Measurements from ENCODE around the gene PCDH1. TPM values are rescaled to one million over a fixed set of nuclear protein-coding genes. Genes with fewer than 3 reads are reported as not detected.
A peak's percentile ranks its signal among the peaks of the same experiment; 100 is the strongest.

The PCDH1 gene
- total RNA-seq, 6 experiments from 2014 or later, result 20.8 to 44.1 (median 29.4) TPM

DNA sequence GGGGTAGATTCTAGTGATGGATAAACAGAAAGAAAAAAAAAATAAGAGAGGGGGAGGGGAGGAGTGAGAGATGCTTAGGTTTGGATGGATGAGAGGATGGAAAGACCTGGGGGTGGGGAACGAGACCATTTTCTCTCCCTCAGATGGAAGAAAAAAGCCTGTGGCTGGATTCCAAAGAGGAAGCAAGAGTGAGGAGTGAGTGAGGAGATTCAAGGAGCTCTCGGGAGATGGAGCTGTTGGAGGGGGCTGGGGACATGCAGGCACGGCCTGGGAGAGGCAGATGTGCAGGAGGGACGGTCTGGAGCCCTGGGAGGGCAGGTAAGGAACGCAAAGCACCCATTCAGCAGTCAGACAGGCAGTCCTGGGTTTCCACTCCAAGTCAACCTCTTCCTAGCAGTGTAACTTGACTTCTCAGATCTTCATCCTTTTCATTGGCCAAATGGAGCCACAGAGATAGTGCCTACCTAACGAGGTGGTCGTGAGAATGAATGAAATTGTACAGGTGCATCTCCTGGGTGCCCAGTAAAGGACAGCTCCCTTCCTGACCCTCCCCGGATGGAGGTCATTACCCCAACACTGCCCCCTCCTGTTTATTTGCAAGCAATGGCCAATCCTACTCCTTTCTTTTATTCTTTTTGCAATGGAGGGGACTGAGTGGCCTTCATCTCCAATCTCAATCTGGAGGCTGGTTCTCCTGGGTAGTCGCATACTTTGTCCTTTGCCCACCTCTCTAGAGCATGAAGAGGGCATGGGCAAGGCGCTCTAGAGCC lies 52.2 kb downstream of the PCDH1 start:
- H3K27ac ChIP-seq, result no peak overlapping the region
- intact Hi-C loops (cut with DNase I), result no loop called here
- no peaks in the 10 kb centered on the region for H3K27me3 ChIP-seq
- TF ChIP-seq, protein P1, sequence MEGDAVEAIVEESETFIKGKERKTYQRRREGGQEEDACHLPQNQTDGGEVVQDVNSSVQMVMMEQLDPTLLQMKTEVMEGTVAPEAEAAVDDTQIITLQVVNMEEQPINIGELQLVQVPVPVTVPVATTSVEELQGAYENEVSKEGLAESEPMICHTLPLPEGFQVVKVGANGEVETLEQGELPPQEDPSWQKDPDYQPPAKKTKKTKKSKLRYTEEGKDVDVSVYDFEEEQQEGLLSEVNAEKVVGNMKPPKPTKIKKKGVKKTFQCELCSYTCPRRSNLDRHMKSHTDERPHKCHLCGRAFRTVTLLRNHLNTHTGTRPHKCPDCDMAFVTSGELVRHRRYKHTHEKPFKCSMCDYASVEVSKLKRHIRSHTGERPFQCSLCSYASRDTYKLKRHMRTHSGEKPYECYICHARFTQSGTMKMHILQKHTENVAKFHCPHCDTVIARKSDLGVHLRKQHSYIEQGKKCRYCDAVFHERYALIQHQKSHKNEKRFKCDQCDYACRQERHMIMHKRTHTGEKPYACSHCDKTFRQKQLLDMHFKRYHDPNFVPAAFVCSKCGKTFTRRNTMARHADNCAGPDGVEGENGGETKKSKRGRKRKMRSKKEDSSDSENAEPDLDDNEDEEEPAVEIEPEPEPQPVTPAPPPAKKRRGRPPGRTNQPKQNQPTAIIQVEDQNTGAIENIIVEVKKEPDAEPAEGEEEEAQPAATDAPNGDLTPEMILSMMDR (IDR thresholded peaks at IDR 0.05), result peak in 3 of 4 donors; percentile 35 to 41 (median 36)
- no peak for TF ChIP-seq POLR2A (IDR thresholded peaks at IDR 0.05)
- H3K9me3 ChIP-seq, result no peaks in the 10 kb centered on the region
- H3K4me1 ChIP-seq, result no peaks in the 10 kb centered on the region
- peak; percentile 55 to 71 (median 66) for ATAC-seq
- no peak for DNase-seq
- WGBS (ENCODE audit: insufficient coverage, low coverage, low lambda C conversion rate, missing lambda C conversion rate), result 46% methylated on average over 9 of the region's 10 CpGs
- H3K4me3 ChIP-seq, result no peak overlapping the region
- H3K36me3 ChIP-seq, result no peaks in the 10 kb centered on the region

GRCh38 chr5:141825241-141825671 lies 53.0 kb downstream of the PCDH1 start:
- intact Hi-C loops (cut with DNase I), result no loop called here
- WGBS (ENCODE audit: insufficient coverage, low coverage, low lambda C conversion rate, missing lambda C conversion rate), result 62% methylated on average over 7 of the region's 10 CpGs
- DNase-seq, result no peak
- TF ChIP-seq, protein P1 (IDR thresholded peaks at IDR 0.05), result no peak
- TF ChIP-seq POLR2A (IDR thresholded peaks at IDR 0.05), result no peak
- H3K27me3 ChIP-seq, result no peaks in the 10 kb centered on the region
- no peaks in the 10 kb centered on the region for H3K4me1 ChIP-seq
- no peak for ATAC-seq
- no peak overlapping the region for H3K4me3 ChIP-seq
- H3K36me3 ChIP-seq, result no peaks in the 10 kb centered on the region
- H3K9me3 ChIP-seq, result no peaks in the 10 kb centered on the region
- H3K27ac ChIP-seq, result no peak overlapping the region

- no peak overlapping the region for H3K4me3 ChIP-seq
- DNase-seq (no peak), ATAC-seq (no peak)
- no peaks in the 10 kb centered on the region for H3K36me3 ChIP-seq
- H3K27me3 ChIP-seq, result no peaks in the 10 kb centered on the region
- no peak overlapping the region for H3K27ac ChIP-seq
- intact Hi-C loops (cut with DNase I), result no loop called here
- H3K4me1 ChIP-seq, result no peaks in the 10 kb centered on the region
- 25% methylated on average over 1 of the region's 3 CpGs for WGBS (ENCODE audit: insufficient coverage, low coverage, low lambda C conversion rate, missing lambda C conversion rate)
- TF ChIP-seq POLR2A (IDR thresholded peaks at IDR 0.05), result no peak
- TF ChIP-seq, protein P1 (IDR thresholded peaks at IDR 0.05), result no peak
- H3K9me3 ChIP-seq, result no peaks in the 10 kb centered on the region
Measured at GRCh38 chr5:141824717-141825116, 53.5 kb downstream of the PCDH1 start.

- DNase-seq, result no peak
- H3K9me3 ChIP-seq, result no peaks in the 10 kb centered on the region
- no peaks in the 10 kb centered on the region for H3K36me3 ChIP-seq
- intact Hi-C loops (cut with DNase I), result no loop called here
- no peak overlapping the region for H3K27ac ChIP-seq
- H3K4me1 ChIP-seq, result no peaks in the 10 kb centered on the region
- no peak for TF ChIP-seq POLR2A (IDR thresholded peaks at IDR 0.05)
- TF ChIP-seq, protein P1 (IDR thresholded peaks at IDR 0.05), result no peak
- ATAC-seq, result no peak
- no peak overlapping the region for H3K4me3 ChIP-seq
- 75% methylated on average over 3 of the region's 3 CpGs for WGBS (ENCODE audit: insufficient coverage, low coverage, low lambda C conversion rate, missing lambda C conversion rate)
- H3K27me3 ChIP-seq, result no peaks in the 10 kb centered on the region
Measured at GRCh38 chr5:141823056-141823455, 55.2 kb downstream of the PCDH1 start.

All from right lobe of liver (tissue), 6 donors.